Nephron progenitor cell (in vitro differentiated cells): ENCODE measurements around the gene BTBD9.

ENCODE experiments used
- DNase-seq: peaks from one replicate; pipeline ENCODE4 v3.0.0; 2021
- H3K27ac Mint-ChIP-seq: 2 replicates; pipeline ENCODE4 v1.8.0; 2021; ENCODE audit warnings: mild to moderate bottlenecking, moderate library complexity, mixed read lengths
- H3K27me3 Mint-ChIP-seq: 2 replicates; pipeline ENCODE4 v1.8.0; 2021; ENCODE audit warnings: mild to moderate bottlenecking, low read depth, mixed read lengths; ENCODE audit not compliant: poor library complexity
- H3K36me3 Mint-ChIP-seq: 2 replicates; pipeline ENCODE4 v1.8.0; 2021; ENCODE audit warnings: low read depth, mixed read lengths
- H3K4me1 Mint-ChIP-seq: 2 replicates; pipeline ENCODE4 v1.8.0; 2021; ENCODE audit warnings: mixed read lengths
- H3K4me3 Mint-ChIP-seq: 2 replicates; pipeline ENCODE4 v1.8.0; 2021; ENCODE audit warnings: mild to moderate bottlenecking, moderate library complexity, mixed read lengths
- H3K9me3 Mint-ChIP-seq: 2 replicates; pipeline ENCODE4 v1.8.0; 2021; ENCODE audit warnings: mild to moderate bottlenecking, moderate library complexity, mixed read lengths
- CTCF ChIP-seq: fragments of 200-600 bp; sonication (generic); IDR thresholded peaks from 2 replicates; pipeline ENCODE4 v1.5.0; 2021; ENCODE audit warnings: antibody characterized with exemption

BTBD9 gene

GRCh38 chr6:38159596-38159995 lies 480.1 kb downstream of the BTBD9 start:
- no peak for DNase-seq
- no peak overlapping the region for H3K4me3 Mint-ChIP-seq
- H3K9me3 Mint-ChIP-seq: peaks cover 5% of the 10 kb centered on the region
- peaks cover 9% of the 10 kb centered on the region for H3K4me1 Mint-ChIP-seq
- H3K27ac Mint-ChIP-seq: no peak overlapping the region
- TF ChIP-seq CTCF: no peak
- peaks cover 43% of the 10 kb centered on the region for H3K36me3 Mint-ChIP-seq
- H3K27me3 Mint-ChIP-seq: peaks cover 6% of the 10 kb centered on the region

GRCh38 chr6:38158762-38159350 lies 480.9 kb downstream of the BTBD9 start:
- H3K36me3 Mint-ChIP-seq: peaks cover 38% of the 10 kb centered on the region
- H3K4me1 Mint-ChIP-seq: peaks cover 17% of the 10 kb centered on the region
- no peak for TF ChIP-seq CTCF
- H3K9me3 Mint-ChIP-seq: peaks cover 5% of the 10 kb centered on the region
- no peak for DNase-seq
- H3K27me3 Mint-ChIP-seq: peaks cover 6% of the 10 kb centered on the region
- H3K27ac Mint-ChIP-seq: peak overlapping the region; percentile 55
- no peak overlapping the region for H3K4me3 Mint-ChIP-seq

GRCh38 chr6:38157905-38158304 lies 481.8 kb downstream of the BTBD9 start:
- H3K27me3 Mint-ChIP-seq: peaks cover 6% of the 10 kb centered on the region
- no peak overlapping the region for H3K4me3 Mint-ChIP-seq
- H3K9me3 Mint-ChIP-seq: peaks cover 5% of the 10 kb centered on the region
- H3K4me1 Mint-ChIP-seq: peaks cover 18% of the 10 kb centered on the region
- peak overlapping the region; percentile 37 for H3K27ac Mint-ChIP-seq
- DNase-seq: no peak
- H3K36me3 Mint-ChIP-seq: peaks cover 40% of the 10 kb centered on the region
- TF ChIP-seq CTCF: no peak

GRCh38 chr6:38156818-38157565 lies 482.7 kb downstream of the BTBD9 start:
- H3K4me3 Mint-ChIP-seq: no peak overlapping the region
- no peak for DNase-seq
- H3K9me3 Mint-ChIP-seq: peaks cover 5% of the 10 kb centered on the region
- H3K27ac Mint-ChIP-seq: no peak overlapping the region
- peaks cover 49% of the 10 kb centered on the region for H3K36me3 Mint-ChIP-seq
- H3K4me1 Mint-ChIP-seq: peaks cover 18% of the 10 kb centered on the region
- no peak for TF ChIP-seq CTCF
- H3K27me3 Mint-ChIP-seq: peaks cover 6% of the 10 kb centered on the region

GRCh38 chr6:38155621-38156204 lies 484.0 kb downstream of the BTBD9 start:
- peaks cover 5% of the 10 kb centered on the region for H3K9me3 Mint-ChIP-seq
- peaks cover 3% of the 10 kb centered on the region for H3K27me3 Mint-ChIP-seq
- peaks cover 41% of the 10 kb centered on the region for H3K36me3 Mint-ChIP-seq
- peak overlapping the region; percentile 39 for H3K27ac Mint-ChIP-seq
- no peak for DNase-seq
- no peak overlapping the region for H3K4me3 Mint-ChIP-seq
- TF ChIP-seq CTCF: no peak
- H3K4me1 Mint-ChIP-seq: peaks cover 20% of the 10 kb centered on the region
